A549 (cell line): ENCODE results near the gene TTC32. TPM values are rescaled to one million over a fixed set of nuclear protein-coding genes. Genes with fewer than 3 reads are reported as not detected.

Experiments used
- ATAC-seq, 2 experiments: fragments of 200-7000 bp in 1 of 2; fragments of >200 bp in 1 of 2; cut with Nextera tagmentation in 1 of 2; cut with Tn5 transposase in 1 of 2; 3 replicates each; pipeline versions ENCODE4 v1.8.0 to v1.9.1; 2018 to 2020; ENCODE audit warnings: mild to moderate bottlenecking in 1 of 2, moderate library complexity in 1 of 2
- CTCF ChIA-PET: fragments of 300-600 bp; sonication (Branson Sonifier 250); formaldehyde crosslinking; extraction: SDS; loops from one replicate; lab custom pipeline; 2021; ENCODE audit warnings: antibody characterized with exemption, inconsistent platforms; lab: Yijun Ruan, JAX
- POLR2A ChIA-PET: fragments of 350-600 bp; formaldehyde crosslinking; extraction: SDS; loops from one replicate; lab custom pipeline; 2021; ENCODE audit warnings: antibody characterized with exemption, inconsistent platforms; lab: Yijun Ruan, JAX
- DNase-seq, 2 experiments: peaks; one replicate each; pipeline versions ENCODE4 v3.0.0 to v3.0.0-alpha.2; 2011 to 2016; ENCODE audit warnings: low read depth in 1 of 2, low spot score in 1 of 2
- FAIRE-seq: peaks from 2 replicates; lab custom pipeline; 2011; peaks lifted over from hg19 to GRCh38; lab: Jason Lieb, UNC
- H3K27ac ChIP-seq, 2 experiments: fragments of >200 bp; sonication (Bioruptor Twin); formaldehyde crosslinking; 3 replicates each; pipeline ENCODE4 v1.5.1; 2016 to 2017
- H3K4me1 ChIP-seq: fragments of >200 bp; sonication (Bioruptor Twin); formaldehyde crosslinking; 3 replicates; pipeline ENCODE4 v1.6.1; 2016
- H3K4me2 ChIP-seq: fragments of >200 bp; sonication (Bioruptor Twin); formaldehyde crosslinking; 3 replicates; pipeline ENCODE4 v1.6.1; 2016
- H3K4me3 ChIP-seq: fragments of >200 bp; sonication (Bioruptor Twin); formaldehyde crosslinking; 3 replicates; pipeline ENCODE4 v1.5.1; 2016
- H3K9me3 ChIP-seq: fragments of >200 bp; sonication (Bioruptor Twin); formaldehyde crosslinking; 3 replicates; pipeline ENCODE4 v1.6.1; 2016
- CBX2 ChIP-seq: fragments of 200-600 bp; sonication (generic); IDR thresholded peaks from 2 replicates; pipeline ENCODE4 v1.6.1; 2016; ENCODE audit warnings: low read depth, mild to moderate bottlenecking, borderline replicate concordance
- CEBPB ChIP-seq, 2 experiments: fragments of >200 bp in 1 of 2; sonication (Bioruptor Twin) in 1 of 2; formaldehyde crosslinking in 1 of 2; IDR thresholded peaks; 2 replicates each; pipeline ENCODE4 v1.6.1; 2012 to 2016
- CHD2 ChIP-seq: fragments of 150-350 bp; IDR thresholded peaks from 2 replicates; pipeline ENCODE4 v1.6.1; 2014; ENCODE audit warnings: low read length; ENCODE audit not compliant: partially characterized antibody
- CHD4 ChIP-seq: fragments of 200-600 bp; sonication (generic); IDR thresholded peaks from 2 replicates; pipeline ENCODE4 v1.6.1; 2016; ENCODE audit warnings: antibody characterized with exemption, mild to moderate bottlenecking, borderline replicate concordance
- EP300 ChIP-seq, 2 experiments: fragments of >200 bp; sonication (Bioruptor Twin); formaldehyde crosslinking; IDR thresholded peaks; 2 replicates in 1 of 2; 3 replicates in 1 of 2; pipeline ENCODE4 v1.6.1; 2016 to 2017
- FOSL2 ChIP-seq, 2 experiments: fragments of 450-650 bp in 1 of 2; fragments of >200 bp in 1 of 2; sonication (Bioruptor Twin) in 1 of 2; formaldehyde crosslinking; IDR thresholded peaks; 2 replicates each; pipeline versions ENCODE4 v1.5.0 to v1.6.1; 2016 to 2020; ENCODE audit warnings: mild to moderate bottlenecking in 1 of 2, moderate library complexity in 1 of 2
- FOXS1 ChIP-seq: fragments of 250-450 bp; sonication (Bioruptor Pico); IDR thresholded peaks from 2 replicates; pipeline ENCODE4 v1.5.0; 2020; ENCODE audit warnings: mild to moderate bottlenecking, moderate library complexity
- GATA3 ChIP-seq: IDR thresholded peaks from 2 replicates; pipeline ENCODE4 v1.6.1; 2012; ENCODE audit warnings: borderline replicate concordance
- HDAC2 ChIP-seq: fragments of 200-600 bp; sonication (generic); IDR thresholded peaks from 2 replicates; pipeline ENCODE4 v1.6.1; 2016
- HOXA7 ChIP-seq: fragments of 250-450 bp; sonication (Bioruptor Pico); IDR thresholded peaks from 2 replicates; pipeline ENCODE4 v1.5.0; 2020; ENCODE audit warnings: mild to moderate bottlenecking, moderate library complexity
- HOXB13 ChIP-seq: fragments of 250-450 bp; sonication (Bioruptor Pico); IDR thresholded peaks from 2 replicates; pipeline ENCODE4 v1.5.0; 2020; ENCODE audit warnings: low read depth, mild to moderate bottlenecking, moderate library complexity
- HOXB5 ChIP-seq: fragments of 250-450 bp; sonication (Bioruptor Pico); IDR thresholded peaks from 2 replicates; pipeline ENCODE4 v1.5.0; 2020; ENCODE audit warnings: mild to moderate bottlenecking, moderate library complexity
- JUNB ChIP-seq: fragments of >200 bp; sonication (Bioruptor Twin); formaldehyde crosslinking; IDR thresholded peaks from 2 replicates; pipeline ENCODE4 v1.6.1; 2016
- KDM1A ChIP-seq: fragments of 200-600 bp; sonication (generic); IDR thresholded peaks from 2 replicates; pipeline ENCODE4 v1.6.1; 2016; ENCODE audit warnings: low read depth, mild to moderate bottlenecking
- MAFK ChIP-seq: fragments of 450-650 bp; IDR thresholded peaks from 2 replicates; pipeline ENCODE4 v1.6.1; 2014; ENCODE audit not compliant: partially characterized antibody
- MYC ChIP-seq: IDR thresholded peaks from 2 replicates; pipeline ENCODE4 v1.6.1; 2012; ENCODE audit warnings: mild to moderate bottlenecking, inconsistent platforms, low read length, improper control_type of control experiment, borderline replicate concordance
- POLR2AphosphoS2 ChIP-seq: conservative IDR thresholded peaks from 2 replicates; pipeline ENCODE4 v1.6.1; 2012; ENCODE audit warnings: low read length, improper control_type of control experiment, inconsistent platforms
- RAD21 ChIP-seq, 2 experiments: fragments of >200 bp in 1 of 2; sonication (Bioruptor Twin) in 1 of 2; formaldehyde crosslinking in 1 of 2; IDR thresholded peaks in 1 of 2; conservative IDR thresholded peaks in 1 of 2; 2 replicates in 1 of 2; 3 replicates in 1 of 2; pipeline ENCODE4 v1.6.1; 2012 to 2018; ENCODE audit warnings: inconsistent platforms in 1 of 2
- RNF2 ChIP-seq: fragments of 200-600 bp; sonication (generic); IDR thresholded peaks from 2 replicates; pipeline ENCODE4 v1.6.1; 2016; ENCODE audit warnings: low read depth, mild to moderate bottlenecking, antibody characterized with exemption, moderate library complexity, borderline replicate concordance
- SMC3 ChIP-seq: fragments of >200 bp; sonication (Bioruptor Twin); formaldehyde crosslinking; IDR thresholded peaks from 3 replicates; pipeline ENCODE4 v1.6.1; 2018; ENCODE audit warnings: inconsistent platforms
- SREBF2 ChIP-seq: fragments of 450-650 bp; IDR thresholded peaks from 2 replicates; pipeline ENCODE4 v1.6.1; 2014; ENCODE audit warnings: mild to moderate bottlenecking, moderate library complexity
- TP53 ChIP-seq: fragments of 250-450 bp; sonication (Bioruptor Pico); IDR thresholded peaks from 2 replicates; pipeline ENCODE4 v1.5.0; 2021; ENCODE audit warnings: mild to moderate bottlenecking, moderate library complexity
- ZNF302 ChIP-seq: fragments of 250-450 bp; sonication (Bioruptor Pico); IDR thresholded peaks from 2 replicates; pipeline ENCODE4 v1.9.0; 2021; ENCODE audit warnings: inconsistent platforms, mild to moderate bottlenecking, moderate library complexity
- WGBS: methylation state at CpG from one replicate; pipeline ENCODE4 v1.1.6; 2017; ENCODE audit errors: missing lambda C conversion rate; 5-methylcytosine and 5-hydroxymethylcytosine counted together
- polyA plus RNA-seq, 4 experiments: library from polyadenylated mRNA; depleted of rRNA in 3 of 4; stranded (reverse); fragments of >200 nt; fragmentation: RNase III in 1 of 4; extraction: RNeasy Plus Mini Kit Qiagen cat#74134 plus additional on column Dnase treatment in 1 of 4; gene quantifications; 2 replicates in 3 of 4; 3 replicates in 1 of 4; pipeline ENCODE4 v1.2.3, GENCODE V29; 2011 to 2017
- TF ChIP-seq, protein P1 (sequence below): IDR thresholded peaks from 2 replicates; pipeline ENCODE4 v1.6.1; 2012
- TF ChIP-seq, protein P2 (sequence below): fragments of >200 bp; sonication (Bioruptor Twin); formaldehyde crosslinking; IDR thresholded peaks from 3 replicates; pipeline ENCODE4 v1.6.1; 2016
- TF ChIP-seq, protein P3 (sequence below): fragments of 450-650 bp; IDR thresholded peaks from 2 replicates; pipeline ENCODE4 v1.6.1; 2014; ENCODE audit warnings: antibody characterized with exemption
- TF ChIP-seq, protein P4 (sequence below): fragments of 200-600 bp; sonication (generic); IDR thresholded peaks from 2 replicates; pipeline ENCODE4 v1.6.1; 2016; ENCODE audit warnings: antibody characterized with exemption, mild to moderate bottlenecking, moderate library complexity

The TTC32 gene
- polyA plus RNA-seq, 2 of the 4 experiments (the other 2 are of a cell fraction): 22.4 to 37.1 TPM

DNA sequence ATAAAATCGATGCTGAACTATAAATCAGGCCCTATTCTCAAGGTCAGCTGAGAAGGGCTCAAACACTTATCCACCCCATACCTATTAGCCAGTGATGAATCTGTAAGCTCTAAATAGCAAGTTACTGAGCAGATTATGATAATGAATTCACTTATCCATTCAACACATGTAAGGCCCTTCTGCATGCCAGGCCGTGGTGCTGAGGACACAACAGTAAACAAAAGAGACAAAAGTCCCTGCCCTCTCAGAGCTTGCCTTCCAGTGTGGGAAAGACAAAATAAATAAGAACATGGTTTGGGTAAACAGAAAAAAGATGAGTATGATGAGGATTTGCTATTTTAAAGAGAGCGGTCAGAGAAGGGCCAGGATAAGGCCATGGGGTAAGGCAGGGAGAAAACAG is 11.7 kb downstream of the TTC32 start:
- POLR2A ChIA-PET: no interaction called here
- DNase-seq: no peak
- CTCF ChIA-PET: interaction anchor here (0.8 kb wide), 1 partner anchor 1502 kb away, joined by 3 read pairs; no protein-coding TSS in a partner anchor
- no peak for TF ChIP-seq HOXB13
- no peak for TF ChIP-seq FOSL2 (IDR thresholded peaks at IDR 0.05)
- no peak for TF ChIP-seq FOSL2 (CRISPR knock-in tag; IDR thresholded peaks at IDR 0.05)
- no peak for TF ChIP-seq EP300 (IDR thresholded peaks at IDR 0.05)
- no peak for TF ChIP-seq CBX2
- no peak for TF ChIP-seq CHD2
- TF ChIP-seq CHD4: no peak
- no peak for TF ChIP-seq ZNF302 (CRISPR knock-in tag)
- no peak for TF ChIP-seq MAFK
- TF ChIP-seq RNF2: no peak
- no peak for TF ChIP-seq KDM1A
- TF ChIP-seq FOXS1 (CRISPR knock-in tag): no peak
- TF ChIP-seq GATA3: no peak
- TF ChIP-seq RAD21 (conservative IDR thresholded peaks at IDR 0.05 in 1 of 2, IDR thresholded peaks at IDR 0.05 in 1 of 2): no peak
- TF ChIP-seq HOXB5 (CRISPR knock-in tag): no peak
- Histone ChIP-seq H3K4me3 (no peak overlapping the region), H3K27ac (no peak overlapping the region), H3K4me2 (no peak overlapping the region), H3K4me1 (no peaks in the 10 kb centered on the region; the same call in 2 of the 3 replicates), H3K9me3 (no peaks in the 10 kb centered on the region)
- no peak; a peak in 1 of 6 replicates for ATAC-seq
- FAIRE-seq: no peak
- WGBS: 67% methylated on average over 3 of the region's 3 CpGs

DNA sequence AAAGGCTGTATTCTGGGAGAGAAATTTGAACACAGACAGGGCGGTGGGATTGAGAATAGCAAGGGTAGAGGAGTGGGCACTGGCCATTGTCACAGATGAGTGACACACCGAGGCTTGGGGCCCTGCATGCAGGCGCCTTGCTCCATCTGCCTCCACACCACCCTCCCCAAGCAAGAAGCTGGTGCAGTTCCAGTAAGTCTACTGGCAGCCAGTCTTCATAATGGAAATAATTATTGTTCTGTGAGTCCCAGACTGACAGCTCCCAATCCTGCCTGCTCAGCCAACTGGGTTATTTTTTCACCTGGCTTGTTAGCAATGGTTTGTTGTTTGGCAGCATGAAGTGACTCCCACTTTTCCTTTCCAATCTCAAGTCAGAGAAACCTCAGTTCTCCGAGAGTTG is 13.0 kb downstream of the TTC32 start:
- no peaks in the 10 kb centered on the region for H3K4me1 ChIP-seq
- no peak overlapping the region for H3K4me2 ChIP-seq
- WGBS: 90% methylated on average over 4 of the region's 4 CpGs
- H3K9me3 ChIP-seq: no peaks in the 10 kb centered on the region
- ChIA-PET POLR2A (no interaction called here), CTCF (no interaction called here)
- no peak for DNase-seq
- no peak overlapping the region for H3K4me3 ChIP-seq
- no peak for FAIRE-seq
- no peak for TF ChIP-seq SREBF2
- TF ChIP-seq FOSL2 (IDR thresholded peaks at IDR 0.05): no peak
- no peak for TF ChIP-seq FOSL2 (CRISPR knock-in tag; IDR thresholded peaks at IDR 0.05)
- TF ChIP-seq, protein P1, sequence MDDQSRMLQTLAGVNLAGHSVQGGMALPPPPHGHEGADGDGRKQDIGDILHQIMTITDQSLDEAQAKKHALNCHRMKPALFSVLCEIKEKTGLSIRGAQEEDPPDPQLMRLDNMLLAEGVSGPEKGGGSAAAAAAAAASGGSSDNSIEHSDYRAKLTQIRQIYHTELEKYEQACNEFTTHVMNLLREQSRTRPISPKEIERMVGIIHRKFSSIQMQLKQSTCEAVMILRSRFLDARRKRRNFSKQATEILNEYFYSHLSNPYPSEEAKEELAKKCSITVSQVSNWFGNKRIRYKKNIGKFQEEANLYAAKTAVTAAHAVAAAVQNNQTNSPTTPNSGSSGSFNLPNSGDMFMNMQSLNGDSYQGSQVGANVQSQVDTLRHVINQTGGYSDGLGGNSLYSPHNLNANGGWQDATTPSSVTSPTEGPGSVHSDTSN: no peak
- no peak for TF ChIP-seq HOXA7 (CRISPR knock-in tag)
- no peak for TF ChIP-seq MYC
- TF ChIP-seq, protein P2, sequence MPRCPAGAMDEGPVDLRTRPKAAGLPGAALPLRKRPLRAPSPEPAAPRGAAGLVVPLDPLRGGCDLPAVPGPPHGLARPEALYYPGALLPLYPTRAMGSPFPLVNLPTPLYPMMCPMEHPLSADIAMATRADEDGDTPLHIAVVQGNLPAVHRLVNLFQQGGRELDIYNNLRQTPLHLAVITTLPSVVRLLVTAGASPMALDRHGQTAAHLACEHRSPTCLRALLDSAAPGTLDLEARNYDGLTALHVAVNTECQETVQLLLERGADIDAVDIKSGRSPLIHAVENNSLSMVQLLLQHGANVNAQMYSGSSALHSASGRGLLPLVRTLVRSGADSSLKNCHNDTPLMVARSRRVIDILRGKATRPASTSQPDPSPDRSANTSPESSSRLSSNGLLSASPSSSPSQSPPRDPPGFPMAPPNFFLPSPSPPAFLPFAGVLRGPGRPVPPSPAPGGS: no peak
- no peak for TF ChIP-seq EP300 (IDR thresholded peaks at IDR 0.05)
- no peak for TF ChIP-seq HDAC2
- TF ChIP-seq TP53 (CRISPR knock-in tag): no peak
- TF ChIP-seq, protein P3, sequence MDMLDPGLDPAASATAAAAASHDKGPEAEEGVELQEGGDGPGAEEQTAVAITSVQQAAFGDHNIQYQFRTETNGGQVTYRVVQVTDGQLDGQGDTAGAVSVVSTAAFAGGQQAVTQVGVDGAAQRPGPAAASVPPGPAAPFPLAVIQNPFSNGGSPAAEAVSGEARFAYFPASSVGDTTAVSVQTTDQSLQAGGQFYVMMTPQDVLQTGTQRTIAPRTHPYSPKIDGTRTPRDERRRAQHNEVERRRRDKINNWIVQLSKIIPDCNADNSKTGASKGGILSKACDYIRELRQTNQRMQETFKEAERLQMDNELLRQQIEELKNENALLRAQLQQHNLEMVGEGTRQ: no peak
- TF ChIP-seq JUNB: no peak
- TF ChIP-seq HOXB5 (CRISPR knock-in tag): no peak
- TF ChIP-seq CHD4: no peak
- no peak for TF ChIP-seq HOXB13
- no peak for TF ChIP-seq CEBPB (IDR thresholded peaks at IDR 0.05)
- no peak for TF ChIP-seq SMC3
- TF ChIP-seq POLR2AphosphoS2: no peak
- TF ChIP-seq, protein P4, sequence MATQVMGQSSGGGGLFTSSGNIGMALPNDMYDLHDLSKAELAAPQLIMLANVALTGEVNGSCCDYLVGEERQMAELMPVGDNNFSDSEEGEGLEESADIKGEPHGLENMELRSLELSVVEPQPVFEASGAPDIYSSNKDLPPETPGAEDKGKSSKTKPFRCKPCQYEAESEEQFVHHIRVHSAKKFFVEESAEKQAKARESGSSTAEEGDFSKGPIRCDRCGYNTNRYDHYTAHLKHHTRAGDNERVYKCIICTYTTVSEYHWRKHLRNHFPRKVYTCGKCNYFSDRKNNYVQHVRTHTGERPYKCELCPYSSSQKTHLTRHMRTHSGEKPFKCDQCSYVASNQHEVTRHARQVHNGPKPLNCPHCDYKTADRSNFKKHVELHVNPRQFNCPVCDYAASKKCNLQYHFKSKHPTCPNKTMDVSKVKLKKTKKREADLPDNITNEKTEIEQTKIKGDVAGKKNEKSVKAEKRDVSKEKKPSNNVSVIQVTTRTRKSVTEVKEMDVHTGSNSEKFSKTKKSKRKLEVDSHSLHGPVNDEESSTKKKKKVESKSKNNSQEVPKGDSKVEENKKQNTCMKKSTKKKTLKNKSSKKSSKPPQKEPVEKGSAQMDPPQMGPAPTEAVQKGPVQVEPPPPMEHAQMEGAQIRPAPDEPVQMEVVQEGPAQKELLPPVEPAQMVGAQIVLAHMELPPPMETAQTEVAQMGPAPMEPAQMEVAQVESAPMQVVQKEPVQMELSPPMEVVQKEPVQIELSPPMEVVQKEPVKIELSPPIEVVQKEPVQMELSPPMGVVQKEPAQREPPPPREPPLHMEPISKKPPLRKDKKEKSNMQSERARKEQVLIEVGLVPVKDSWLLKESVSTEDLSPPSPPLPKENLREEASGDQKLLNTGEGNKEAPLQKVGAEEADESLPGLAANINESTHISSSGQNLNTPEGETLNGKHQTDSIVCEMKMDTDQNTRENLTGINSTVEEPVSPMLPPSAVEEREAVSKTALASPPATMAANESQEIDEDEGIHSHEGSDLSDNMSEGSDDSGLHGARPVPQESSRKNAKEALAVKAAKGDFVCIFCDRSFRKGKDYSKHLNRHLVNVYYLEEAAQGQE: no peak
- H3K27ac ChIP-seq: no peak overlapping the region
- ATAC-seq: no peak
